CD4-positive, alpha-beta T cell (primary cell): Measurements from ENCODE around the gene DCDC2C. TPM values are rescaled to one million over a fixed set of nuclear protein-coding genes. Genes with fewer than 3 reads are reported as not detected.

Experiments used
- ATAC-seq: fragments of 200-7000 bp; cut with Tn5 transposase; one replicate; pipeline ENCODE4 v1.10.0; 2022; ENCODE audit warnings: mild to moderate bottlenecking; ENCODE audit not compliant: poor library complexity
- CTCF ChIA-PET: fragments of 350-600 bp; sonication (Branson Sonifier 250); formaldehyde crosslinking; loops from one replicate; lab custom pipeline; 2021; ENCODE audit warnings: antibody characterized with exemption, inconsistent platforms; lab: Charles Lee
- POLR2A ChIA-PET: fragments of 350-600 bp; sonication (Branson Sonifier 250); formaldehyde crosslinking; loops from one replicate; lab custom pipeline; 2021; ENCODE audit warnings: antibody characterized with exemption, inconsistent platforms; lab: Charles Lee
- DNase-seq, 14 experiments: peaks; one replicate each; pipeline ENCODE4 v3.0.0-alpha.2; 2013 to 2020; ENCODE audit warnings: mixed read lengths in 2 of 14
- H3K27ac ChIP-seq, 2 donors: one replicate each; pipeline versions ENCODE4 v1.5.1 to v1.7.0; 2013; ENCODE audit warnings: low read length in 2 of 2, low read depth in 1 of 2, mild to moderate bottlenecking in 1 of 2
- H3K27me3 ChIP-seq, 2 experiments: 1 replicate in 1 of 2; 2 replicates in 1 of 2; pipeline versions ENCODE4 v1.6.1 to v1.7.0; 2013; ENCODE audit warnings: low read length in 2 of 2, control low read depth in 1 of 2, mild to moderate bottlenecking in 1 of 2, moderate library complexity in 1 of 2; ENCODE audit not compliant: insufficient read depth in 2 of 2, control insufficient read depth in 1 of 2
- H3K36me3 ChIP-seq: one replicate; pipeline ENCODE4 v1.6.1; 2013; ENCODE audit warnings: low read length, control low read depth; ENCODE audit not compliant: insufficient read depth
- H3K4me1 ChIP-seq: one replicate; pipeline ENCODE4 v1.6.1; 2013; ENCODE audit warnings: low read length, control low read depth; ENCODE audit not compliant: insufficient read depth
- H3K4me3 ChIP-seq: one replicate; pipeline ENCODE4 v1.5.1; 2013; ENCODE audit warnings: mild to moderate bottlenecking, low read length, moderate library complexity
- H3K9me3 ChIP-seq, 2 experiments: 1 replicate in 1 of 2; 2 replicates in 1 of 2; pipeline versions ENCODE4 v1.6.1 to v1.7.0; 2013; ENCODE audit warnings: low read length in 2 of 2, mild to moderate bottlenecking in 2 of 2, control low read depth in 1 of 2, moderate library complexity in 1 of 2; ENCODE audit not compliant: control insufficient read depth in 1 of 2, insufficient read depth in 1 of 2
- H3K27ac Mint-ChIP-seq: one replicate; pipeline ENCODE4 v1.8.0; 2020; ENCODE audit warnings: mixed read lengths
- H3K27me3 Mint-ChIP-seq: one replicate; pipeline ENCODE4 v1.8.0; 2021; ENCODE audit warnings: mixed read lengths
- H3K36me3 Mint-ChIP-seq: one replicate; pipeline ENCODE4 v1.8.0; 2021; ENCODE audit warnings: low read depth, mixed read lengths
- H3K4me1 Mint-ChIP-seq: one replicate; pipeline ENCODE4 v1.8.0; 2021; ENCODE audit warnings: low read depth, mixed read lengths
- H3K4me3 Mint-ChIP-seq: one replicate; pipeline ENCODE4 v1.8.0; 2020; ENCODE audit warnings: mild to moderate bottlenecking, mixed read lengths
- H3K9me3 Mint-ChIP-seq: one replicate; pipeline ENCODE4 v1.8.0; 2020; ENCODE audit warnings: mixed read lengths
- intact Hi-C, 2 experiments: fragments of 100-400 bp; cut with DNase I in 1 of 2; cut with micrococcal nuclease in 1 of 2; formaldehyde crosslinking; loops; one replicate each; pipeline versions ENCODE4 v1.15.1 to v1.9.0; 2023 to 2025; cut with DNase I, micrococcal nuclease
- total RNA-seq, 174 experiments: library from RNA in 2 of 174; stranded (reverse) in 2 of 174; gene quantifications; one replicate each; pipeline ENCODE4 v1.2.3 and lab custom pipeline; 2021 to 2026
- TF ChIP-seq, protein P1 (sequence below): fragments of 200-600 bp; IDR thresholded peaks from one replicate; pipeline ENCODE4 v1.8.0; 2022; ENCODE audit warnings: antibody characterized with exemption, mild to moderate bottlenecking

DCDC2C gene
- total RNA-seq, 2 experiments from 2014 or later, result not detected

- TF ChIP-seq, protein P1, sequence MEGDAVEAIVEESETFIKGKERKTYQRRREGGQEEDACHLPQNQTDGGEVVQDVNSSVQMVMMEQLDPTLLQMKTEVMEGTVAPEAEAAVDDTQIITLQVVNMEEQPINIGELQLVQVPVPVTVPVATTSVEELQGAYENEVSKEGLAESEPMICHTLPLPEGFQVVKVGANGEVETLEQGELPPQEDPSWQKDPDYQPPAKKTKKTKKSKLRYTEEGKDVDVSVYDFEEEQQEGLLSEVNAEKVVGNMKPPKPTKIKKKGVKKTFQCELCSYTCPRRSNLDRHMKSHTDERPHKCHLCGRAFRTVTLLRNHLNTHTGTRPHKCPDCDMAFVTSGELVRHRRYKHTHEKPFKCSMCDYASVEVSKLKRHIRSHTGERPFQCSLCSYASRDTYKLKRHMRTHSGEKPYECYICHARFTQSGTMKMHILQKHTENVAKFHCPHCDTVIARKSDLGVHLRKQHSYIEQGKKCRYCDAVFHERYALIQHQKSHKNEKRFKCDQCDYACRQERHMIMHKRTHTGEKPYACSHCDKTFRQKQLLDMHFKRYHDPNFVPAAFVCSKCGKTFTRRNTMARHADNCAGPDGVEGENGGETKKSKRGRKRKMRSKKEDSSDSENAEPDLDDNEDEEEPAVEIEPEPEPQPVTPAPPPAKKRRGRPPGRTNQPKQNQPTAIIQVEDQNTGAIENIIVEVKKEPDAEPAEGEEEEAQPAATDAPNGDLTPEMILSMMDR, result no peak
- H3K4me1 Mint-ChIP-seq, result no peaks in the 10 kb centered on the region
- Histone ChIP-seq H3K36me3 (no peaks in the 10 kb centered on the region), H3K4me1 (peaks cover 2% of the 10 kb centered on the region), H3K9me3 (peaks cover 0 to 8% of the 10 kb centered on the region in 2 experiments), H3K4me3 (no peak overlapping the region), H3K27ac (no peak overlapping the region), H3K27me3 (no peaks in the 10 kb centered on the region)
- CTCF ChIA-PET, result no interaction called here
- no peaks in the 10 kb centered on the region for H3K27me3 Mint-ChIP-seq
- intact Hi-C loops, result no loop called here
- H3K27ac Mint-ChIP-seq, result no peak overlapping the region
- POLR2A ChIA-PET, result no interaction called here
- no peak overlapping the region for H3K4me3 Mint-ChIP-seq
- DNase-seq (peak in 1 of 14 experiments; percentile 23), ATAC-seq (no peak)
- H3K9me3 Mint-ChIP-seq, result no peaks in the 10 kb centered on the region
- no peaks in the 10 kb centered on the region for H3K36me3 Mint-ChIP-seq
Observed at GRCh38 chr2:3662239-3662638, 41.1 kb upstream of the DCDC2C start.

- DNase-seq, result no peak
Observed at GRCh38 chr2:3664118-3664517, 39.3 kb upstream of the DCDC2C start.

DNA sequence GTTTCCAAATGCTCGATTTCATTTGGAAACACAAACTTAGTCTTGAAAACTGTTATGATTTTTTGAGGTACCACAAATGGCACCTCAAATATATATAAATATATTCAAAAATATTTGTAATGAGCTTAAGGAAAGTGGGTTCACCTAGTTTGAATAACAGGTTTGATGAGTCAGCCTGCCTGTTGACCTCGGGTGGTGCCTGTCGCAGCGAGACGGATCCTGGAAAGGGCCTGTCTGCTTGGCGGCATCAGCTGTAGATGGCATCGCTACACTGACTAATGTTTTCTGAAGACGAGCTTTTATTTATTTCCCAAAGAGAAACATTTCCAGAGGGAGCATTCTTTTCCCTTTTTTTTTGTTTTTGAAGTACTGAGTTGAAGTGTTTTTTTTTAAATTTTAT lies 38.5 kb upstream of the DCDC2C start:
- no peak overlapping the region for H3K4me3 Mint-ChIP-seq
- ChIA-PET CTCF (no interaction called here), POLR2A (no interaction called here)
- H3K27me3 Mint-ChIP-seq, result peaks cover 10% of the 10 kb centered on the region
- no peaks in the 10 kb centered on the region for H3K36me3 Mint-ChIP-seq
- no peaks in the 10 kb centered on the region for H3K27me3 ChIP-seq
- DNase-seq (peak in 1 of 14 experiments; percentile 7), ATAC-seq (no peak)
- peaks cover 2% of the 10 kb centered on the region for H3K4me1 ChIP-seq
- no peak overlapping the region for H3K4me3 ChIP-seq
- TF ChIP-seq, protein P1, result no peak
- no peaks in the 10 kb centered on the region for H3K36me3 ChIP-seq
- H3K4me1 Mint-ChIP-seq, result no peaks in the 10 kb centered on the region
- no peak overlapping the region for H3K27ac Mint-ChIP-seq
- no peaks in the 10 kb centered on the region for H3K9me3 Mint-ChIP-seq
- peaks cover 0 to 8% of the 10 kb centered on the region in 2 experiments for H3K9me3 ChIP-seq
- H3K27ac ChIP-seq, result no peak overlapping the region
- intact Hi-C loops, result no loop called here

More at GRCh38 chr2:3664118-3664517, 39.3 kb upstream of the DCDC2C start:
- H3K4me3 Mint-ChIP-seq, result no peak overlapping the region
- H3K36me3 ChIP-seq, result no peaks in the 10 kb centered on the region
- TF ChIP-seq, protein P1, result no peak
- H3K27ac ChIP-seq, result no peak overlapping the region
- H3K9me3 ChIP-seq, result peaks cover 0 to 8% of the 10 kb centered on the region in 2 experiments
- ATAC-seq, result no peak
- no peak overlapping the region for H3K27ac Mint-ChIP-seq
- H3K9me3 Mint-ChIP-seq, result no peaks in the 10 kb centered on the region
- no peaks in the 10 kb centered on the region for H3K36me3 Mint-ChIP-seq
- H3K27me3 Mint-ChIP-seq, result peaks cover 5% of the 10 kb centered on the region
- CTCF ChIA-PET, result no interaction called here
- no peaks in the 10 kb centered on the region for H3K27me3 ChIP-seq
- H3K4me3 ChIP-seq, result no peak overlapping the region
- intact Hi-C loops, result no loop called here
- H3K4me1 Mint-ChIP-seq, result no peaks in the 10 kb centered on the region
- peaks cover 2% of the 10 kb centered on the region for H3K4me1 ChIP-seq
- POLR2A ChIA-PET, result no interaction called here
